Measurements from ENCODE around the gene CTR9.

- TF ChIP-seq, protein P1, sequence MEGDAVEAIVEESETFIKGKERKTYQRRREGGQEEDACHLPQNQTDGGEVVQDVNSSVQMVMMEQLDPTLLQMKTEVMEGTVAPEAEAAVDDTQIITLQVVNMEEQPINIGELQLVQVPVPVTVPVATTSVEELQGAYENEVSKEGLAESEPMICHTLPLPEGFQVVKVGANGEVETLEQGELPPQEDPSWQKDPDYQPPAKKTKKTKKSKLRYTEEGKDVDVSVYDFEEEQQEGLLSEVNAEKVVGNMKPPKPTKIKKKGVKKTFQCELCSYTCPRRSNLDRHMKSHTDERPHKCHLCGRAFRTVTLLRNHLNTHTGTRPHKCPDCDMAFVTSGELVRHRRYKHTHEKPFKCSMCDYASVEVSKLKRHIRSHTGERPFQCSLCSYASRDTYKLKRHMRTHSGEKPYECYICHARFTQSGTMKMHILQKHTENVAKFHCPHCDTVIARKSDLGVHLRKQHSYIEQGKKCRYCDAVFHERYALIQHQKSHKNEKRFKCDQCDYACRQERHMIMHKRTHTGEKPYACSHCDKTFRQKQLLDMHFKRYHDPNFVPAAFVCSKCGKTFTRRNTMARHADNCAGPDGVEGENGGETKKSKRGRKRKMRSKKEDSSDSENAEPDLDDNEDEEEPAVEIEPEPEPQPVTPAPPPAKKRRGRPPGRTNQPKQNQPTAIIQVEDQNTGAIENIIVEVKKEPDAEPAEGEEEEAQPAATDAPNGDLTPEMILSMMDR (IDR thresholded peaks at IDR 0.05; ENCODE audit: borderline replicate concordance, extremely low read depth, low read length, poor library complexity, severe bottlenecking): no peak
- TF ChIP-seq EZH2 (IDR thresholded peaks at IDR 0.05; ENCODE audit: borderline replicate concordance, low read depth, low read length, severe bottlenecking): no peak
Observed at GRCh38 chr11:10777806-10778205, 26.8 kb downstream of the CTR9 start.

Data from DND-41 (cell line).